ENCODE measurements around the gene NAALADL2. TPM values are rescaled to one million over a fixed set of nuclear protein-coding genes. Genes with fewer than 3 reads are reported as not detected.

NAALADL2 gene
- total RNA-seq, result under 1 TPM in 1 of 2 donors, not detected in 1; 0.70 TPM

- H3K4me3 Mint-ChIP-seq, result no peak within 1 kb of the TSS
- H3K9me3 Mint-ChIP-seq, result peaks cover 13% of the 10 kb centered on the region
- no peaks in the 10 kb centered on the region for H3K36me3 Mint-ChIP-seq
- H3K27ac Mint-ChIP-seq, result no peak within 1 kb of the TSS
- H3K27me3 Mint-ChIP-seq, result no peaks in the 10 kb centered on the region
- ATAC-seq, result no peak
- no peaks in the 10 kb centered on the region for H3K4me1 Mint-ChIP-seq (ENCODE audit: low read depth in 2 of 2)
- no peak for DNase-seq (ENCODE audit: low spot score)
Observed at GRCh38 chr3:174859114-174859735, at the start of gene NAALADL2. Gene NAALADL2 (plus strand): TSS chr3:174859334.

DNA sequence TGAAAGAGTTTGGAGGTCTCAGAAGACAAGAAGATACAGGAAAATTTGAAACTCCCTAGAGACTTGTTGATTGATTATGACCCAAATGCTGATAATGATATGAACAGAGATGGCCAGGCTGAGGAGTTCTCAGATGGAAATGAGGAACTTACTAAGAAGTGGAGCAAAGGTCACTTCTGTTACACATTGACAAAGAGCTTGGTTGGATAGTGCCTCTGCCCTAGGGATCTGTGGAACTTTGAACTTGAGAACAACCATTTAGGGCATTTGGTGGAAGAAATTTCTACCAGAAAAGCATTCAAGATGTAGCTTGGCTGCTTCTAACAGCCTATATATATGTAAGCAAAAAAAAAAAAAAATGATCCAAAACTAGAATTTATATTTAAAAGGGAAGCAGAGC lies 48.9 kb upstream of the NAALADL2 start:
- ATAC-seq (no peak), DNase-seq (ENCODE audit: low spot score) (no peak)
- H3K9me3 Mint-ChIP-seq, result peaks cover 4% of the 10 kb centered on the region
- no peak overlapping the region for H3K27ac Mint-ChIP-seq
- H3K4me1 Mint-ChIP-seq (ENCODE audit: low read depth in 2 of 2), result no peaks in the 10 kb centered on the region
- H3K4me3 Mint-ChIP-seq, result no peak overlapping the region
- H3K36me3 Mint-ChIP-seq, result no peaks in the 10 kb centered on the region
- H3K27me3 Mint-ChIP-seq, result no peaks in the 10 kb centered on the region

DNA sequence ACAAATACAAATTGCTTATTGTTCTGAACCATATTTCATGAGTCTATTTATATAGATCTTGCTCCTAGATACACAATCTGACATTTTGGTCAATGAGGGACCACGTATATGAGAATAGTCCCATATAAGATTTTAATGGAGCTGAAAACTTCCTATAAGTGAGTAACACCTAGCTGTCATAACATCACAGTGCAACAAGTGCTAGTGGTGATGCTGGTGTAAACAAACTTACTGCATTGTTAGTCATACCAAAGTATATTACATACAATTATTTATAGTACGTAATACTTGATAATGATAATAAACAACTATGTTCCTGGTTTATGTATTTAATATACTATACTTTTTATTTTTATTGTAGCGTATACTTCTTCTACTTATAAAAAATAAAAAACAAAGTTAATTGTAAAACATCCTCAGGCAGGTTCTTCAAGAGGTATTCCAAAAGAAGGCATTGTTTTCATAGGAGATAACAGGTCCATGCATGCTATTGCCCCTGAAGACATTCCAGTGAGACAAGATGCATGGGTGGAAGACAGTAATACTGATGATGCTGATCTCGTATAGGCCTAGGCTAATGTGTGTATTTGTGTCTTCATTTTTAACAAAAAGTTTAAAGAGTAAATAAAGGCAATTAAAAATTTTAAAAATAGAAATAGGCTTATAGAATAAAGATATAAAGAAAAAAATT lies 46.8 kb upstream of the NAALADL2 start:
- Mint-ChIP-seq H3K4me3 (no peak overlapping the region), H3K27ac (no peak overlapping the region), H3K9me3 (peaks cover 4% of the 10 kb centered on the region), H3K4me1 (ENCODE audit: low read depth in 2 of 2) (no peaks in the 10 kb centered on the region), H3K27me3 (no peaks in the 10 kb centered on the region), H3K36me3 (no peaks in the 10 kb centered on the region)
- DNase-seq (ENCODE audit: low spot score) (no peak), ATAC-seq (no peak)

DNA sequence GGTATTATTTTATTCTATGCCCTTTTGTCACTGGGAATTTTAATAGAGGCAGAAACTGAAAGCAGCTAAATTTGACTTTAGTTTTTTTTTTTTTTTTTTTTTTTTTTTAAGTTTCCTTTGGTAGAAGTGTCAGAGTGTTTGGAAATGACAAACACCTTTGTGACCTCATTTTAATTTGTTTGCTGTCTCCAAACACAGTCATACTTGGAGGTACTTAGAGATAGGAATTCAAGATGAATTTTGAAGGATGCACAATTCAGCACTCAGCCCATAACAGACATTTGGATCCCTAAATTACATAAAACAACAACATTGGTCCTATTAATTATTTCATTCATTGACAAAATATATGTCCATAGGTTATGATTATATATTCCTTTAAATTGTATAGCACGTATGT lies 43.4 kb upstream of the NAALADL2 start:
- Mint-ChIP-seq H3K27ac (no peak overlapping the region), H3K27me3 (no peaks in the 10 kb centered on the region), H3K9me3 (no peaks in the 10 kb centered on the region), H3K4me3 (no peak overlapping the region), H3K36me3 (no peaks in the 10 kb centered on the region), H3K4me1 (ENCODE audit: low read depth in 2 of 2) (no peaks in the 10 kb centered on the region)
- DNase-seq (ENCODE audit: low spot score) (no peak), ATAC-seq (no peak)

GRCh38 chr3:174820885-174821284 lies 38.2 kb upstream of the NAALADL2 start:
- DNase-seq (ENCODE audit: low spot score), result no peak
- no peaks in the 10 kb centered on the region for H3K4me1 Mint-ChIP-seq (ENCODE audit: low read depth in 2 of 2)
- no peak for ATAC-seq
- peaks cover 2% of the 10 kb centered on the region for H3K9me3 Mint-ChIP-seq
- H3K27me3 Mint-ChIP-seq, result no peaks in the 10 kb centered on the region
- H3K27ac Mint-ChIP-seq, result no peak overlapping the region
- H3K4me3 Mint-ChIP-seq, result no peak overlapping the region
- H3K36me3 Mint-ChIP-seq, result peaks cover under 1% of the 10 kb centered on the region

DNA sequence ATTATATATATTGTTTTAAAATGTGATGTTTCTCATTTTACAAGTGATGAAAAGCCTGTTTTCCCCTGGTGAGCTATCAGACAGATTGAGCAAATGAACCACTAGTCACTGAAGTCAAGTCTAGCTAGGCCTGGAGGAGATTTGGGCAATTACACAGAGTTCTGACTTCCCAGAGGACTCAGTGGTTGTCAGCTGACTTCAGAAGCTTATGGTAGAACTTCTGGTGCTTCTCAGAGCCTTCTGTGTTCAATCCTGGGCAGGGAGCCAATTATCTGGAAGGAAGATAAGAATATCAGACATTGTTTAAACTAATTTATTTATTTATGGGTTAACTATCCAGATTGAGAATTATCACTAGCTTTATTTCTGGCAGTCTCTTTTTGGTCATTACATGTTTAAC lies 37.7 kb upstream of the NAALADL2 start:
- no peak overlapping the region for H3K27ac Mint-ChIP-seq
- H3K27me3 Mint-ChIP-seq, result no peaks in the 10 kb centered on the region
- peaks cover 5% of the 10 kb centered on the region for H3K9me3 Mint-ChIP-seq
- no peaks in the 10 kb centered on the region for H3K4me1 Mint-ChIP-seq (ENCODE audit: low read depth in 2 of 2)
- ATAC-seq (no peak), DNase-seq (ENCODE audit: low spot score) (no peak)
- H3K36me3 Mint-ChIP-seq, result peaks cover 5% of the 10 kb centered on the region
- H3K4me3 Mint-ChIP-seq, result no peak overlapping the region

DNA sequence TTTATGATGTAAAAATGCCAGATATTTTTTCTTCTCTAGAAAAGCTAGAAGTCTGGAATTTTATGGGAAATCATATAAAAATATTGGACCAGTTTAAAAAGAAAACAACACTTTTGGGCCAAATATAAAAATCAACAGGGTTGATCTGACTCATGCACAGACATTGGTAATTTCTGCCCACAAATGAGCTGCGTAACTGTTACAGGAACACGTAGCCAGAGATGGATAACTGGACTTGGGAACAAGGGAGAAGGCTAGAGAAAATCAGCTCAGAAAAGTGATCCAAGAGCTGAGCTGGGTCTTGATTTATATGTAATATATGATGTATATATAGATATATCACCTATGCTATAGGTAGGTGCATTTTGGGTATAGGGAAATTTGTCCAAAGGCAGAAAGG lies 36.8 kb upstream of the NAALADL2 start:
- H3K4me3 Mint-ChIP-seq, result no peak overlapping the region
- ATAC-seq (no peak), DNase-seq (ENCODE audit: low spot score) (no peak)
- peaks cover 10% of the 10 kb centered on the region for H3K9me3 Mint-ChIP-seq
- no peak overlapping the region for H3K27ac Mint-ChIP-seq
- no peaks in the 10 kb centered on the region for H3K27me3 Mint-ChIP-seq
- peaks cover 5% of the 10 kb centered on the region for H3K36me3 Mint-ChIP-seq
- H3K4me1 Mint-ChIP-seq (ENCODE audit: low read depth in 2 of 2), result no peaks in the 10 kb centered on the region

DNA sequence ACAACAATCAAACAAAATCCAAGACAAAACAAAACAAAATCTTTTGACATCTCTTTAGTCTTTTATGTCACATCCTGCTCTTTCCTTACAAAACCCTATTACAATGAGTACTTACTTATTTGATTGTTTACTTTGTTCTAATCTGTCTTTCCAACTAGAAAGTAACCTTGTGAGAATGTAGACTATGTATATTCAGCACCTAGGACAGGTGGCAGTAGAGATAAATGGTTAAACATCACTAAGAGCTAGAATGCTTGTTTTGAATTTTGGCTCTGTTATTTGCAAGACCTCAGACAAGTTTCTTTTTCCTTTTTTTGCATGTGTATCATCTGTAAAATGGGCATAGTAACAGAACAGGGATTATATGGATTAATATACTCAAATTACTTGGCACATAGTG lies 33.1 kb upstream of the NAALADL2 start:
- ATAC-seq, result no peak
- Mint-ChIP-seq H3K4me1 (ENCODE audit: low read depth in 2 of 2) (no peaks in the 10 kb centered on the region), H3K27me3 (no peaks in the 10 kb centered on the region)

GRCh38 chr3:174844746-174845145 lies 14.4 kb upstream of the NAALADL2 start:
- no peak for ATAC-seq
- H3K27ac Mint-ChIP-seq, result no peak overlapping the region
- no peaks in the 10 kb centered on the region for H3K4me1 Mint-ChIP-seq (ENCODE audit: low read depth in 2 of 2)
- no peak overlapping the region for H3K4me3 Mint-ChIP-seq
- no peak for DNase-seq (ENCODE audit: low spot score)
- H3K36me3 Mint-ChIP-seq, result no peaks in the 10 kb centered on the region
- no peaks in the 10 kb centered on the region for H3K27me3 Mint-ChIP-seq
- peaks cover 6% of the 10 kb centered on the region for H3K9me3 Mint-ChIP-seq

More for the DNA sequence above, 33.1 kb upstream of the NAALADL2 start:
- Mint-ChIP-seq H3K9me3 (peaks cover 19% of the 10 kb centered on the region), H3K4me3 (no peak overlapping the region), H3K27ac (no peak overlapping the region), H3K36me3 (peaks cover 5% of the 10 kb centered on the region)
- no peak for DNase-seq (ENCODE audit: low spot score)

DNA sequence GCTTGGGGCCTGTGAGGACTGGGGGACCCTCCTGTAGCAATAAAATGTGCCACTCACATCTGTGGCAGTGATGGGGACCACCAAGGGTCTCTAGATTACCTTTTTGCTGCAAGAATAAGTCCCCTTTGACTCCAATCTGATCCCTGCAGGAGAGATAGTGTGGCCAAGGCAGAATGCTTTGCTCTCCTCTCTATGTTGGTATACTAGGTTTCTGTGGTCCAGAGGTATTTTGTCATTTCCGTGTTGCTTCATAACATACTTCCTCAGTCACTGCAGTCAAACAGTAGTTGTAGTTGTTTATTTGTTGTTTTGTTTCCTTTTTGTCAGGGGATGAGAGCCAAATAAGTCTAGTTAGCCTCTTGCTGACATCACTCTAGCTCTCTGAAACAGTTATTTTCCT lies 13.1 kb upstream of the NAALADL2 start:
- no peaks in the 10 kb centered on the region for H3K27me3 Mint-ChIP-seq
- no peak for ATAC-seq
- peaks cover 9% of the 10 kb centered on the region for H3K9me3 Mint-ChIP-seq
- H3K36me3 Mint-ChIP-seq, result no peaks in the 10 kb centered on the region
- no peak overlapping the region for H3K27ac Mint-ChIP-seq
- no peaks in the 10 kb centered on the region for H3K4me1 Mint-ChIP-seq (ENCODE audit: low read depth in 2 of 2)
- DNase-seq (ENCODE audit: low spot score), result no peak
- no peak overlapping the region for H3K4me3 Mint-ChIP-seq

DNA sequence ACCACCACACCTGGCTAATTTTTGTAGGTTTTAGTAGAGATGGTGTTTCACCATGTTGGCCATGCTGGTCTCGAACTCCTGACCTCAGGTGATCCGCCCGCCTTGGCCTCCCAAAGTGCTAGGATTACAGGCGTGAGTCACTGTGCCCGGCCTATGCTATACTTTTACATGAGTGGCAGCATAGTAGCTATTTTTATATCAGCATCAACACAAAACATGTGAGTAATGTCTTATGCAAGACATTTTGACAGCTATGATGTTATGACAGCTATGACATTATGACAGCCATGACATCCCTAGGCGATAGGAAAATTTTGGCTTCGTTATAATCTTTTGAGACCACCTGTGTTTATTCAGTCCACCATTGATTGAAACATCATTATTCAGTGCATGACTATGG lies 4.1 kb upstream of the NAALADL2 start:
- H3K4me3 Mint-ChIP-seq, result no peak overlapping the region
- H3K9me3 Mint-ChIP-seq, result peaks cover 14% of the 10 kb centered on the region
- H3K27me3 Mint-ChIP-seq, result no peaks in the 10 kb centered on the region
- ATAC-seq (no peak), DNase-seq (ENCODE audit: low spot score) (no peak)
- H3K36me3 Mint-ChIP-seq, result no peaks in the 10 kb centered on the region
- H3K4me1 Mint-ChIP-seq (ENCODE audit: low read depth in 2 of 2), result no peaks in the 10 kb centered on the region
- H3K27ac Mint-ChIP-seq, result no peak overlapping the region

GRCh38 chr3:174857301-174857700 lies 1.8 kb upstream of the NAALADL2 start:
- H3K27ac Mint-ChIP-seq, result no peak overlapping the region

GRCh38 chr3:174858353-174858752 lies 781 bp upstream of the NAALADL2 start:
- ATAC-seq, result no peak
- Mint-ChIP-seq H3K4me3 (no peak overlapping the region), H3K27me3 (no peaks in the 10 kb centered on the region), H3K9me3 (peaks cover 13% of the 10 kb centered on the region), H3K36me3 (no peaks in the 10 kb centered on the region), H3K27ac (no peak overlapping the region), H3K4me1 (ENCODE audit: low read depth in 2 of 2) (no peaks in the 10 kb centered on the region)
- no peak for DNase-seq (ENCODE audit: low spot score)

More at GRCh38 chr3:174857301-174857700, 1.8 kb upstream of the NAALADL2 start:
- H3K36me3 Mint-ChIP-seq, result no peaks in the 10 kb centered on the region
- no peak for DNase-seq (ENCODE audit: low spot score)
- H3K27me3 Mint-ChIP-seq, result no peaks in the 10 kb centered on the region
- H3K4me3 Mint-ChIP-seq, result no peak overlapping the region
- H3K4me1 Mint-ChIP-seq (ENCODE audit: low read depth in 2 of 2), result no peaks in the 10 kb centered on the region
- ATAC-seq, result no peak
- peaks cover 13% of the 10 kb centered on the region for H3K9me3 Mint-ChIP-seq

DNA sequence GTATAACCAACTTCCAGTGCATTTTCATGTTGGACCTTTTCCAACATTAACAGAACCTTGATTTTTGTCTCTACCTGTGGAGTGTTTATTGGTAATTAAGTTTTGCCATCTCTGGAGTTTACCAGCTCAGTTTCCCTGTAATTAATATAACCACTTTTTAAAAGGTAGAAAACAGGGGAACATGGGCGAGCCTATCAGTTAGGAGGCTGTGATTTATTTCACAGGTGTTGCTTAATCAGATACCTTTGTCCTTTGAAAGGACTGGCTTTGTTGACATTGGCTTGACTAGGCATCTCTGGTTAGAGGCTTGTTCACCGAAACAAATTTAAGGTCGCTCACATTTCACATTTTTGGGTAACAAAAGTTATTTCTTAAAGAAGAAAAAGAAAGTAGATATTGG lies 622 bp downstream of the NAALADL2 start:
- H3K36me3 Mint-ChIP-seq, result no peaks in the 10 kb centered on the region
- DNase-seq (ENCODE audit: low spot score), result no peak

GRCh38 chr3:174862101-174862500 lies 3.0 kb downstream of the NAALADL2 start:
- Mint-ChIP-seq H3K27me3 (no peaks in the 10 kb centered on the region), H3K9me3 (peaks cover 11% of the 10 kb centered on the region), H3K4me3 (no peak overlapping the region), H3K27ac (no peak overlapping the region), H3K4me1 (ENCODE audit: low read depth in 2 of 2) (no peaks in the 10 kb centered on the region), H3K36me3 (no peaks in the 10 kb centered on the region)
- DNase-seq (ENCODE audit: low spot score) (no peak), ATAC-seq (no peak)

More for the DNA sequence above, 622 bp downstream of the NAALADL2 start:
- Mint-ChIP-seq H3K9me3 (peaks cover 13% of the 10 kb centered on the region), H3K4me1 (ENCODE audit: low read depth in 2 of 2) (no peaks in the 10 kb centered on the region), H3K4me3 (no peak overlapping the region), H3K27ac (no peak overlapping the region), H3K27me3 (no peaks in the 10 kb centered on the region)
- no peak for ATAC-seq

Measured in natural killer cell treated with Interleukin-12 subunit alpha and Interleukin-12 subunit beta and Interleukin-15 and Interleukin-18, amount 100 ng/mL, for 72 hours (primary cell).